Activated T-cell treated with anti-CD3 and anti-CD28 coated beads, Interleukin-2, amount 50 U/mL, for 72 hours (primary cell): ENCODE data around the gene TOM1L2. TPM values are rescaled to one million over a fixed set of nuclear protein-coding genes. Genes with fewer than 3 reads are reported as not detected.

Source experiments
- ATAC-seq, 2 donors: fragments of 150-1000 bp; cut with Tn5 transposase; replicated peaks in 1 of 2; 2 replicates each; pipeline ENCODE4 v1.10.0; 2021; ENCODE audit warnings: moderate library complexity in 2 of 2, mild to moderate bottlenecking in 1 of 2
- DNase-seq, 2 donors: peaks; one replicate each; pipeline ENCODE4 v3.0.0; 2021 to 2022; ENCODE audit warnings: mixed read lengths in 1 of 2
- H3K27ac Mint-ChIP-seq: one replicate; pipeline ENCODE4 v1.8.0; 2022; ENCODE audit warnings: mild to moderate bottlenecking, moderate library complexity, mixed read lengths
- H3K27me3 Mint-ChIP-seq: one replicate; pipeline ENCODE4 v1.8.0; 2022; ENCODE audit warnings: low read depth, mixed read lengths
- H3K36me3 Mint-ChIP-seq, 2 donors: one replicate each; pipeline ENCODE4 v1.8.0; 2022; ENCODE audit warnings: mixed read lengths in 2 of 2, mild to moderate bottlenecking in 1 of 2; ENCODE audit not compliant: insufficient read depth in 2 of 2
- H3K4me1 Mint-ChIP-seq: one replicate; pipeline ENCODE4 v1.8.0; 2022; ENCODE audit warnings: low read depth, mixed read lengths
- H3K4me3 Mint-ChIP-seq, 2 donors: one replicate each; pipeline ENCODE4 v1.8.0; 2022; ENCODE audit warnings: mild to moderate bottlenecking in 2 of 2, mixed read lengths in 2 of 2, moderate library complexity in 2 of 2
- H3K9me3 Mint-ChIP-seq, 2 donors: one replicate each; pipeline ENCODE4 v1.8.0; 2022; ENCODE audit warnings: mixed read lengths in 2 of 2
- total RNA-seq, 2 donors: library from RNA; stranded (reverse); gene quantifications; one replicate each; pipeline ENCODE4 v1.2.3, GENCODE V29; 2022

Gene TOM1L2
- total RNA-seq, 2 donors from 2014 or later, result 23.7 to 26.9 TPM

GRCh38 chr17:17899486-17899885 is 72.7 kb downstream of the TOM1L2 start:
- H3K27ac Mint-ChIP-seq, result no peak overlapping the region
- no peaks in the 10 kb centered on the region for H3K9me3 Mint-ChIP-seq
- no peaks in the 10 kb centered on the region for H3K36me3 Mint-ChIP-seq
- H3K27me3 Mint-ChIP-seq, result no peaks in the 10 kb centered on the region
- ATAC-seq, result no peak
- H3K4me3 Mint-ChIP-seq, result no peak overlapping the region
- no peak for DNase-seq
- H3K4me1 Mint-ChIP-seq, result no peaks in the 10 kb centered on the region

DNA sequence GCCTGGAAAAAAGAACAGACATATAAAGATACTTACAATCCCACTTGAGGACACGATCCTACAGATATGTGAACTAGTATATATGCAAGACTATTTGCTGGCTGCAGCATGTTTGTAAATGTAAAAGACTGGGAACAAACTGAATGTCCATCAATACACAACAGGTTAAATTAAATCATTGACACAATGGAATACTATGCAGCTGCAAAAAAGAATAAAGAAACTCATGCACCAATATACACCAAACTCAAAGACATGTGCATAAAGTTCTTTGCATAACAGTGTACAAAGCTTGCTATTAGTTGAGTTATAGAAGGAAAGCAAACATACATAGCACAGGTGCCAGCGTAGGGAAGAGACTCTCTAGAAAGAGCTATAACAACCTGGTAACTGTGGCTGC is 73.5 kb downstream of the TOM1L2 start:
- Mint-ChIP-seq H3K4me1 (no peaks in the 10 kb centered on the region), H3K27me3 (no peaks in the 10 kb centered on the region), H3K4me3 (no peak overlapping the region), H3K9me3 (no peaks in the 10 kb centered on the region), H3K27ac (no peak overlapping the region), H3K36me3 (no peaks in the 10 kb centered on the region)
- ATAC-seq (no peak), DNase-seq (no peak)

DNA sequence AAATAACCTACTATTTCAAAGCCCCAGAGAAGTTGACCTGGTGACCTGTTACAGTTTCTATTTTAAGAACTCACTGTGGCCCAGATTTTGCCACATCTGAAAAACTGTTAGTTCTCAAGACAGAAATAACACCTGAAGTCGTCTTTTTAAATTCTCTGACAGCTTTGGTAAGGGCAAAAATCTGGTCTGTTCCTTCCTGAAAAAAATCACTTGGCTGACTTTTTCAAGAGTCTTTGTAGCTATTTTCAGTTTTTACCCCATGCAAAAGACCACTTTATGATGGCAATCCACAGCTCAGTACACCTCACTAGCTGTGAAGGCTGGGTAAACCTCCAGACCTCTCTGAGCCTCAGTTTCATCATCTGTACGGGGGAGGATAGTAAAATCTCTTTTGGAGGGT is 74.8 kb downstream of the TOM1L2 start:
- H3K36me3 Mint-ChIP-seq, result peaks cover 0 to 2% of the 10 kb centered on the region in 2 donors
- H3K4me1 Mint-ChIP-seq, result peaks cover 8% of the 10 kb centered on the region
- no peak overlapping the region for H3K27ac Mint-ChIP-seq
- no peaks in the 10 kb centered on the region for H3K9me3 Mint-ChIP-seq
- H3K27me3 Mint-ChIP-seq, result no peaks in the 10 kb centered on the region
- H3K4me3 Mint-ChIP-seq, result no peak overlapping the region
- ATAC-seq, result no peak
- no peak for DNase-seq

DNA sequence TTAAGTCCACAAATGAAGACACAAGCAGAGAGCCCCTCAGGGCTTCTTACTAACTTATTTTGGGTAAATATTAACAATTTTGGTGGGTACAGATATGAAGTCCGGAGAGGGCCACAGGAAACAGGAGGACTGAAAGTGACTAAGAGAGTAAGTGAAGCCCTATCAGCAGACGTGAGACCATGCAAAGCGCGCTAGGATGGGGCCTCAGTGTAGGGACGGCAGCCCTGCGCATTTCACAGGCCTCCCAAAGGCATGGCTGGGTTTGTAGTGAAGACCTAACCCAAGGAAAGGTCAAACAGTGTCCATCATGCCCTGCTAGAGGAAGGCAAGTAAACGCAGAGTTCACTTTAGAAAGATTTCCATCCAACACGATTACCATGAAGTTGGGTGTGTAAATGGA is 75.5 kb downstream of the TOM1L2 start:
- Mint-ChIP-seq H3K27me3 (no peaks in the 10 kb centered on the region), H3K4me3 (no peak overlapping the region), H3K4me1 (peaks cover 13% of the 10 kb centered on the region), H3K27ac (no peak overlapping the region), H3K36me3 (peaks cover 2 to 5% of the 10 kb centered on the region in 2 donors), H3K9me3 (no peaks in the 10 kb centered on the region)
- ATAC-seq (no peak), DNase-seq (no peak)

GRCh38 chr17:17893801-17894644 is 78.2 kb downstream of the TOM1L2 start:
- H3K27me3 Mint-ChIP-seq, result no peaks in the 10 kb centered on the region
- H3K9me3 Mint-ChIP-seq, result no peaks in the 10 kb centered on the region
- H3K36me3 Mint-ChIP-seq, result peaks cover 2 to 5% of the 10 kb centered on the region in 2 donors
- ATAC-seq, result no peak
- DNase-seq, result no peak
- H3K4me1 Mint-ChIP-seq, result peaks cover 14% of the 10 kb centered on the region
- H3K27ac Mint-ChIP-seq, result no peak overlapping the region
- no peak overlapping the region for H3K4me3 Mint-ChIP-seq

GRCh38 chr17:17892731-17893130 is 79.5 kb downstream of the TOM1L2 start:
- no peaks in the 10 kb centered on the region for H3K27me3 Mint-ChIP-seq
- no peak overlapping the region for H3K27ac Mint-ChIP-seq
- no peaks in the 10 kb centered on the region for H3K9me3 Mint-ChIP-seq
- no peak overlapping the region for H3K4me3 Mint-ChIP-seq
- H3K36me3 Mint-ChIP-seq, result peaks cover 2 to 5% of the 10 kb centered on the region in 2 donors
- DNase-seq (no peak), ATAC-seq (no peak)
- peaks cover 14% of the 10 kb centered on the region for H3K4me1 Mint-ChIP-seq

DNA sequence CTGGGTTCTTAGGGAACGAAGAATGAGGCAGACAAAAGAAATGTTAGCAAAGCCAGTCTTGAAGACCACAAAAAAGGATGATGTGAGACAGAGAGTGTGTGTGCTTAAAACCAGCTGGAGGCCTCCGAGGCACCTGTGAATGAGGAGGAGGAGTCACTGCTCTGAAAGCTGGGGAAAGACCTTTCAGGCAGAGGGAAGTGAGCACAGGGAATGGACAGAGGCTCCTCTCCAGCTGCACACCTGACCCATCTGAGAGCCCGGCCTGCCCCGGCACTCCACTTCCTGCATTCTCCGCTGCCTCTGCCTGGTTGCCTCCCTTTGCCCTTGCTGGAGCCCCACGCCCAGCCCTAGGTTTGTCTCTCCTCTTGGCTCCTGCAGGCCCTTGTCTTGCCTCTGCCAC is 80.2 kb downstream of the TOM1L2 start:
- Mint-ChIP-seq H3K4me3 (no peak overlapping the region), H3K27me3 (no peaks in the 10 kb centered on the region), H3K36me3 (peaks cover 2 to 5% of the 10 kb centered on the region in 2 donors), H3K9me3 (no peaks in the 10 kb centered on the region), H3K4me1 (peaks cover 14% of the 10 kb centered on the region), H3K27ac (no peak overlapping the region)
- DNase-seq (no peak), ATAC-seq (no peak)

- Mint-ChIP-seq H3K4me1 (peaks cover 14% of the 10 kb centered on the region), H3K27me3 (no peaks in the 10 kb centered on the region), H3K9me3 (no peaks in the 10 kb centered on the region), H3K36me3 (peaks cover 2 to 5% of the 10 kb centered on the region in 2 donors), H3K27ac (no peak overlapping the region), H3K4me3 (no peak overlapping the region)
- DNase-seq (peak; percentile 50 to 55), ATAC-seq (peak; percentile 79 to 83)
Measured at GRCh38 chr17:17890773-17891759, 81.1 kb downstream of the TOM1L2 start.

DNA sequence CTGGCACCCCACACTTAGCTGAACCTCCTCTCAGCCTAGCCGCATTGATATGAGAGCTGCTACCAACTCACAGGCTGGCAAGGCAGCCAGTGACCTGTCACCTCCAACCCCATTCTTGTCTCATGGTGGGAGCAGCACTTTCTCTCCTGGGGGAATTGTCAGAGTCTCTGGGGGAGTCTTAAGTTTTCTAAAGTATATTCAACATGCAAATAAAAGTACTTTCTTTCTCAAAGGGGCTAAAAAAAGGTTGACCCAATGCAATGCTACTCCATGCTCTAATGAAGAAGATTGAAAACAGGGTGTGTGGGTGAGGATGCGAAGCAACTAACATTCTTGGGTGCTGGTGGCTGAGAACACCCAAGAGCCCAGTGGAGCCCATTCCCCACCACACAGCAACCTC is 82.3 kb downstream of the TOM1L2 start:
- DNase-seq (no peak), ATAC-seq (no peak)
- H3K27me3 Mint-ChIP-seq, result no peaks in the 10 kb centered on the region
- no peak overlapping the region for H3K4me3 Mint-ChIP-seq
- H3K36me3 Mint-ChIP-seq, result peaks cover 2 to 5% of the 10 kb centered on the region in 2 donors
- H3K9me3 Mint-ChIP-seq, result no peaks in the 10 kb centered on the region
- peaks cover 14% of the 10 kb centered on the region for H3K4me1 Mint-ChIP-seq
- no peak overlapping the region for H3K27ac Mint-ChIP-seq

DNA sequence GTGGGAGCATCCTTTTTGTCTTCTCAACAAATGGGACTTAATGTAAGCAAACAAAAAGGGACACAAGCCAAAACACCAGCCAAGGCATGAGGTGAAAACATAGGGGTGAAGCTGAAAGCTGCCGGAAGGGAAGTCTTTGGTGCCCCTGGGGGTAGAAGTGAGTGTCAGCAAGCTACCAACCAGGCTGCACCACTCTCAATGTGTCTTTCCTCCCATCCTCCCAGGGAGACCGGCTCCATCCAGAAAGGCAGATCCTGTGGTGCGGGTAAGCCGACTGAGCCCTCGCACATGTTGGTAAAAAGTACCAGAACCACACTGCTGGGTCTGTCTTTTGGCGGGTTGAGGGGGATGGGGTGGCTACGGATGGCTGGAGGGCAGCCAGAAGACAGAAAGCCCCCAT is 83.4 kb downstream of the TOM1L2 start:
- H3K4me3 Mint-ChIP-seq, result no peak overlapping the region
- H3K4me1 Mint-ChIP-seq, result peaks cover 14% of the 10 kb centered on the region
- H3K27ac Mint-ChIP-seq, result no peak overlapping the region
- no peak for DNase-seq
- H3K9me3 Mint-ChIP-seq, result no peaks in the 10 kb centered on the region
- no peak for ATAC-seq
- no peaks in the 10 kb centered on the region for H3K27me3 Mint-ChIP-seq
- H3K36me3 Mint-ChIP-seq, result peaks cover 2 to 5% of the 10 kb centered on the region in 2 donors

GRCh38 chr17:17888371-17888770 is 83.8 kb downstream of the TOM1L2 start:
- Mint-ChIP-seq H3K9me3 (no peaks in the 10 kb centered on the region), H3K27ac (no peak overlapping the region), H3K36me3 (peaks cover 2 to 5% of the 10 kb centered on the region in 2 donors), H3K27me3 (no peaks in the 10 kb centered on the region), H3K4me3 (no peak overlapping the region), H3K4me1 (peaks cover 14% of the 10 kb centered on the region)
- DNase-seq (no peak), ATAC-seq (no peak)

DNA sequence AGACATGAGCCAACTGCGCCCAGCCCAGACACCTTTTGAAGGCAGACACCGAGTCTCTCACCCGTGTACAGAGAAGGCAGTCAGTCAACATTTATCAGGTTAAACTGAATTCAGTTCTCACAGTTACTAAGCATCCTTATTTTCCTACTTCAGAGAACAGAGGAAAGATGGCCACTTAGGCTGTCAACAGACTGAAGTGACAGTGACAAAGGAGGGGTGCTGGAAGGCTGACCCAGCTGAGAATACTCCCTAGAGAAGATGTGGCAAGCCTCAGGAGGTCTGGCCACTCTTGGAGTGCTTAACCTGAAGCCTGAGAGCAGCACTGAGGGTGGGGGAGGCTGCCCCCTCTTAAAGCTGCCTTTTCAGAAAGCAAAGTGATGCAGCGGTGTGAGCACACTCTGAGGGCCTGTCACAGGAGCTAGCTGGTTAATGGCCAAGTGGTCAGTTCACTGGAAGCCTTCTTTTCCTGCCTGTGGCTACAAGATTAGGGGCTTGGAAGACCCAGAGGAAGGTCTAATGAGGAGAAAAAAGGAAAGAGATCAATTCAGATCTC is 84.4 kb downstream of the TOM1L2 start:
- peaks cover 9% of the 10 kb centered on the region for H3K4me1 Mint-ChIP-seq
- no peaks in the 10 kb centered on the region for H3K9me3 Mint-ChIP-seq
- peaks cover 2 to 3% of the 10 kb centered on the region in 2 donors for H3K36me3 Mint-ChIP-seq
- H3K4me3 Mint-ChIP-seq, result no peak overlapping the region
- no peak overlapping the region for H3K27ac Mint-ChIP-seq
- H3K27me3 Mint-ChIP-seq, result no peaks in the 10 kb centered on the region
- DNase-seq (no peak), ATAC-seq (no peak)

DNA sequence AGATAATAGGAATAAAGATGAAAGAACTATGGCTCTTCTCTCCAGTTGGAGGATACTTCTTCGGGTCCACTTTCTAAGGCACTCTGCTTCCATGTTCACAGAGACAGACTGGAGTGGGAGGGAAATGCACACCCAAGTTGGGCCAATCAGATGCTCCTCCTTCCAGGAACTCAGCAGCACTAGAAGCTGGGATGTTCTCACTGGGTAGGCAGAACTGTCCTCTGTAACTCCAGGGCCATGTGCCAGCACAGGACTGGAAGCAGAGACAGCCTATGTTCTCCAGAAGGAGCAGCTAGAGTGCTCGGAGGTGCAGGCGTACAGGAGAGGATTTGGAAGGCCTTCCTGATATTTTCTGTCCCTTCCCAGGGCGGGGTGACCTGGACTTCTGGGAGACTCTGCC is 85.5 kb downstream of the TOM1L2 start:
- DNase-seq (no peak), ATAC-seq (no peak)
- no peaks in the 10 kb centered on the region for H3K27me3 Mint-ChIP-seq
- H3K4me3 Mint-ChIP-seq, result no peak overlapping the region
- peaks cover under 1% of the 10 kb centered on the region for H3K4me1 Mint-ChIP-seq
- H3K27ac Mint-ChIP-seq, result no peak overlapping the region
- no peaks in the 10 kb centered on the region for H3K36me3 Mint-ChIP-seq
- no peaks in the 10 kb centered on the region for H3K9me3 Mint-ChIP-seq
